BE2C (cell line): ENCODE data around the gene FOXJ1.

Experiments
- DNase-seq: peaks from one replicate; pipeline ENCODE4 v3.0.0-alpha.2; 2020
- H3K27me3 ChIP-seq: fragments of 250-450 bp; sonication (Bioruptor Pico); 2 replicates; pipeline ENCODE4 v1.5.1; 2020; ENCODE audit warnings: mild to moderate bottlenecking
- H3K36me3 ChIP-seq: fragments of 250-450 bp; sonication (Bioruptor Pico); 2 replicates; pipeline ENCODE4 v1.5.1; 2020; ENCODE audit warnings: mild to moderate bottlenecking
- H3K4me1 ChIP-seq: fragments of 250-450 bp; sonication (Bioruptor Pico); 2 replicates; pipeline ENCODE4 v1.5.1; 2020
- H3K4me3 ChIP-seq: 2 replicates; pipeline ENCODE4 v1.5.1; 2011; ENCODE audit warnings: low read depth, low read length
- H3K9me3 ChIP-seq: fragments of 250-450 bp; sonication (Bioruptor Pico); 2 replicates; pipeline ENCODE4 v1.5.1; 2020
- TF ChIP-seq, protein P1 (sequence below): IDR thresholded peaks from 2 replicates; pipeline ENCODE4 v1.5.1; 2012; ENCODE audit warnings: mild to moderate bottlenecking, low read depth, low read length

Gene FOXJ1

DNA sequence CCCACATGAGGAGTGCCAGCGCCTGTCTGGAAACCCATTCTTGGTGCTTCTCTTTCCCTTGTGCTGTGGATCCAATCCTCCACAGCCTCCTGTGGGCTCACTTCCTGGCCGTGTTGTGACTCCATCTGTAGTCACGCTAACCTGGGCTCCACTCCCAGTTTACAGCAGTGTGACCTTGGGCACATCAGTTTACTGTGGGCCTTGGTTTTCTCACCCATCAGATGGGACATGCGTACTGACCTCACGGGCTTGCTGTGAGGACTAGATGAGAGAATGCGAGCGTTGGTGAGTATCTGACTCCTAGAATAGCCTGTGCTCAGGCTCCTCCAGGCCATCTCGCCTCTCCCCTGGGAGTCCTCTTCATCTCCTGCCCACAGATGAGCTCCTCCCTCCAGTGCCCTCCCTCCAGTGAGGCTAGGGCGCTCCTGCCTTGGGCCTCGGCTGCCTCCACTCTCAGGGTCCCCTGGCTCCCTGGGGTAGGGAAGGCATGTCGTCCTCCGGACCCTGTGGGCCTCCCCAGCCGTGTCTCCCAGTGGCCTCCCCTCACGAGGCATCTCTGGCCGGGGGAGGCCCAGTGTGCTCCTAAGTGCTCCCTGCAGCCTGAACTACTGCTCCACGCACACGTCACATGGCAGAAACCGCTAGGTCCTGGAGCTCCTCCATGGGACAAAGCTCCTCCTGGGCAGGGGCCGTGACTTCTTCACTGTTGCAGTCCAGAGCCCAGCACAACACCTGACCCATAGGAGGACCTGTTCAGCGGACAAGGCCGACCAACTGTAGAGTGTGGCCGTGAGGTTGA is 5.2 kb upstream of the FOXJ1 start:
- Histone ChIP-seq H3K36me3 (no peaks in the 10 kb centered on the region), H3K9me3 (no peaks in the 10 kb centered on the region), H3K4me1 (peaks cover 3% of the 10 kb centered on the region; the same call in 1 of the 2 replicates), H3K4me3 (no peak overlapping the region), H3K27me3 (no peaks in the 10 kb centered on the region)
- TF ChIP-seq, protein P1, sequence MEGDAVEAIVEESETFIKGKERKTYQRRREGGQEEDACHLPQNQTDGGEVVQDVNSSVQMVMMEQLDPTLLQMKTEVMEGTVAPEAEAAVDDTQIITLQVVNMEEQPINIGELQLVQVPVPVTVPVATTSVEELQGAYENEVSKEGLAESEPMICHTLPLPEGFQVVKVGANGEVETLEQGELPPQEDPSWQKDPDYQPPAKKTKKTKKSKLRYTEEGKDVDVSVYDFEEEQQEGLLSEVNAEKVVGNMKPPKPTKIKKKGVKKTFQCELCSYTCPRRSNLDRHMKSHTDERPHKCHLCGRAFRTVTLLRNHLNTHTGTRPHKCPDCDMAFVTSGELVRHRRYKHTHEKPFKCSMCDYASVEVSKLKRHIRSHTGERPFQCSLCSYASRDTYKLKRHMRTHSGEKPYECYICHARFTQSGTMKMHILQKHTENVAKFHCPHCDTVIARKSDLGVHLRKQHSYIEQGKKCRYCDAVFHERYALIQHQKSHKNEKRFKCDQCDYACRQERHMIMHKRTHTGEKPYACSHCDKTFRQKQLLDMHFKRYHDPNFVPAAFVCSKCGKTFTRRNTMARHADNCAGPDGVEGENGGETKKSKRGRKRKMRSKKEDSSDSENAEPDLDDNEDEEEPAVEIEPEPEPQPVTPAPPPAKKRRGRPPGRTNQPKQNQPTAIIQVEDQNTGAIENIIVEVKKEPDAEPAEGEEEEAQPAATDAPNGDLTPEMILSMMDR: no peak
- no peak for DNase-seq

DNA sequence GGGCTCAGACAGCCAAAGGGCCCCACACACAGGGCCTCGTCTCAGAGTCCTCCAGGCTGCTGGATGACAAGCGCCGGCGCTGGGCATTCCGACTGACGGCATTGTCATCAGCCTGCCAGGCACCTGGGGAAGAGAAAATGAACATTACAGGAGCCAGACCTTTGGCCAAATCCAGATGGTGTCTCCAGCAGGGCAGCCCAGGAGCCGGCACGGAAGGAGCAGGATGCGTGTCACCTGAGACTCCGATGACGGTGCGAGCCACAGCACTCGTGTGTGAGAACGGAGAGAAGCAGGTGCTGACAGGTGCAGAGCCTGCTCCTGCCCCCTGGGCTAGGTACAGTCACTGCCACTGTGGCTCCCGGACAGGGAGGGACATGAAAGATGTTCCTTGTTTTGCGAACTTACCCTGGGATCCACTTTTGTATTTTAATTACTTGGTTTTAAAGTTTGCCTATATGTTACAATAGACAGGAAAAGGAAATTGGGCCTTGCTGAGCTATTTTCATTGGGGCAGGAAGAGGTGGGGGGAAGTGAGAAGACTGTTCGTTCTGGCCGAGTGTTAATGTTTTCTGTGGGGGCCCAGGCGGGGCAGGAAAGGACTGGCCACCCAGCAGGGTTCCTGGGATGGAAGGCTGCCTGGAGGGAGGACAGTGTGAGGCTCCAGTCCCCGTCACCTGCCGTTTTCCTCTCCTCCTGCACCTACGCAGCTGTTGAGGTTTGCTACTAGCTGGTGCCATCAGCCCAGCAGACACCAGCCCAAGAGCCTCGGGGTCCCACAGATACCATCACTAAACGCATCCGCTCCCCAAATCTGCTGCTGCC is 4.4 kb upstream of the FOXJ1 start:
- DNase-seq: no peak
- Histone ChIP-seq H3K36me3 (no peaks in the 10 kb centered on the region), H3K27me3 (no peaks in the 10 kb centered on the region; the same call in 1 of the 2 replicates), H3K9me3 (no peaks in the 10 kb centered on the region), H3K4me1 (peaks cover 3% of the 10 kb centered on the region; the same call in 1 of the 2 replicates), H3K4me3 (no peak overlapping the region)
- TF ChIP-seq, protein P1: no peak

DNA sequence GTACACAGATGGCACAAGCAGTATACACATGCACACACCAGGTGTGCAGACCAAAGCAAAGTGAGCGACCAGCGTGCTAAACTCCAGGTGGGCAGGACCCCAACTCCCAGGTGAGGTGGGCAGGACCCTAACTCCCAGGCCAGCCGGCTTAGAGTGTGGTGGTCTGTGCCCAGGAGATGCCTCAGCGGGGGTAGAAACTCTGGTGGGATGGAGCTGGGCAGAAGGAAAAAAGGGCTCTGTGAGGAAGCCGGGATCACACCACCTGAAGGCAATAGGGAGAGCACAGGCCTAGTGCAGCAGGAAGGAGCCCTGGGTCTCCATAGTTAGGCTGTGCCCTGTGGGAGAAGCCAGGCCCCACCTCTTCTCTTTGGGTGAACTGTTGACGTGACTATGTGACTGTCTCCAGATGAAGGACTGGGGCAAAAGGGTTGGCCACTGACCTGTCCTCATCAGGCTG is 1.6 kb upstream of the FOXJ1 start:
- Histone ChIP-seq H3K27me3 (peaks cover 3% of the 10 kb centered on the region; the same call in 1 of the 2 replicates), H3K9me3 (no peaks in the 10 kb centered on the region), H3K36me3 (no peaks in the 10 kb centered on the region), H3K4me1 (peaks cover 5% of the 10 kb centered on the region; the same call in 1 of the 2 replicates), H3K4me3 (no peak overlapping the region)
- TF ChIP-seq, protein P1: no peak
- DNase-seq: no peak

DNA sequence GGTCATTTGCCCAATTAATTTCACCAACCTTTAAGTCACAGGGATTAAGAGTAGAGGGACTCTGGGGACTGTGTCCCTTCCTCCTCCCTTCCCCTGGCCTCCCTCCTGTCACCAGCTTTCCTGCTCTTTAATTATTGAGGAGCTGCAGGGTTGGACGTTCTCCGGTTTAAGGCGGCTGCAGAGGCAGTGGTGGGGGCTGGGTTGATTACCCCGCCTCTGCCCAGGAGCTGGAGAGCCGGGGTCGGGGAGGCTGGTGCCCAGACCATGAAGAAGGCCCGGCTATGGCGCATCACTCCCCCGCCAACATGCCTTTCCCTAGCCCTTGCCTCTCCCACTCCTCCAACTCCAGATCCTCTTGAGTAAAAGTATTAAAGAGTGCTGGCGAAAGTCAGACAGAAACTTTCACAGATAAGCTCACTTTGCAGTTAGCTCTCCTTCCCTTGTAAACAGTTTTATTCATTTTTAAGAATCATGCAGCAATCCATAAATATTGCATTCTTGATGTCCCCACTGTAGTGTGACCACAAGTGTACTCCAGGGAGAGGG is 1.1 kb upstream of the FOXJ1 start:
- H3K4me3 ChIP-seq: no peak overlapping the region
- peaks cover 3% of the 10 kb centered on the region; the same call in 1 of the 2 replicates for H3K27me3 ChIP-seq
- H3K4me1 ChIP-seq: peaks cover 5% of the 10 kb centered on the region; the same call in 1 of the 2 replicates
- DNase-seq: no peak
- no peaks in the 10 kb centered on the region for H3K9me3 ChIP-seq
- no peaks in the 10 kb centered on the region for H3K36me3 ChIP-seq
- TF ChIP-seq, protein P1: no peak

DNA sequence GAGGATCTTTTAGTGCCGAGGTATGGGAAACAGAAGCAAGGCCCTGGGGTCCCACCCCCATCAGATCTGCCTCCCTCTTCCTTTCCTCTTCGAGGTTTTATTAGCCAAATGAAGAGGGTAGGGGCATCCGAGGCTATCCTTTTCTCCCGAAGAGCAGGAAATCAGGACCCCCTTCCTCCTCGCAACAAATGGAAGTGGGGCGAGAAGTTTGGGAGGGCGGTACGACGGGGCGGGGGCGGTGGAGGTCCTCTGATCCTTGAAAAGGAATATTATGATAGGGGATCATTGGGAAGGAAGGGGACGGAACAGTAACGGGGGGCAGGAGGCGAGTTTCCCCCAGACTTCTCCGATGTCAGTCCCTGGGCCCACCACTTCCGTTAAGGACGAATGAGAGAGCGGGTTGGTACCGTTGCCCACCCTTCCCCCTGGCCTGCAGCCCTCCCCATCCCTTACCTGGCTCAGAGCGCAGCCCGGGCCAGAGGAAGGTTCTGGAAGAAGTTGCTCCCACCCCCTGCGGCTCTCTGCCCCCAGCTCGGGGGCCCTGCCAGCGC is 309 bp downstream of the FOXJ1 start:
- peaks cover 3% of the 10 kb centered on the region; the same call in 1 of the 2 replicates for H3K27me3 ChIP-seq
- TF ChIP-seq, protein P1: no peak
- H3K4me3 ChIP-seq: peak overlapping the region; percentile 57
- no peaks in the 10 kb centered on the region for H3K36me3 ChIP-seq
- no peak for DNase-seq
- peaks cover 5% of the 10 kb centered on the region; the same call in 1 of the 2 replicates for H3K4me1 ChIP-seq
- H3K9me3 ChIP-seq: no peaks in the 10 kb centered on the region
